Neural crest cell (in vitro differentiated cells): Measurements from ENCODE around the gene SYCN. TPM values are rescaled to one million over a fixed set of nuclear protein-coding genes. Genes with fewer than 3 reads are reported as not detected.

Source experiments
- DNase-seq: peaks from one replicate; pipeline ENCODE4 v3.0.0; 2021; ENCODE audit warnings: low read depth, mixed read lengths, low spot score
- H3K27ac Mint-ChIP-seq: one replicate; pipeline ENCODE4 v1.8.0; 2021; ENCODE audit warnings: mild to moderate bottlenecking, mixed read lengths; ENCODE audit not compliant: unreplicated experiment
- H3K27me3 Mint-ChIP-seq: 2 replicates; pipeline ENCODE4 v1.8.0; 2021; ENCODE audit warnings: low read depth, mild to moderate bottlenecking, mixed read lengths
- H3K36me3 Mint-ChIP-seq: 2 replicates; pipeline ENCODE4 v1.8.0; 2021; ENCODE audit warnings: low read depth, mild to moderate bottlenecking, mixed read lengths
- H3K4me1 Mint-ChIP-seq: 2 replicates; pipeline ENCODE4 v1.8.0; 2021; ENCODE audit warnings: mixed read lengths
- H3K4me3 Mint-ChIP-seq: one replicate; pipeline ENCODE4 v1.8.0; 2021; ENCODE audit warnings: mild to moderate bottlenecking, mixed read lengths
- H3K9me3 Mint-ChIP-seq: 2 replicates; pipeline ENCODE4 v1.8.0; 2021; ENCODE audit warnings: mixed read lengths
- total RNA-seq: library from RNA; stranded (reverse); gene quantifications from 2 replicates; pipeline ENCODE4 v1.2.1, GENCODE V29; 2021
- TF ChIP-seq, protein P1 (sequence below): fragments of 200-600 bp; sonication (generic); conservative IDR thresholded peaks from 2 replicates; pipeline ENCODE4 v1.5.0; 2021; ENCODE audit warnings: antibody characterized with exemption, mild to moderate bottlenecking

The SYCN gene
- total RNA-seq, 1 donor from 2014 or later = not detected

DNA sequence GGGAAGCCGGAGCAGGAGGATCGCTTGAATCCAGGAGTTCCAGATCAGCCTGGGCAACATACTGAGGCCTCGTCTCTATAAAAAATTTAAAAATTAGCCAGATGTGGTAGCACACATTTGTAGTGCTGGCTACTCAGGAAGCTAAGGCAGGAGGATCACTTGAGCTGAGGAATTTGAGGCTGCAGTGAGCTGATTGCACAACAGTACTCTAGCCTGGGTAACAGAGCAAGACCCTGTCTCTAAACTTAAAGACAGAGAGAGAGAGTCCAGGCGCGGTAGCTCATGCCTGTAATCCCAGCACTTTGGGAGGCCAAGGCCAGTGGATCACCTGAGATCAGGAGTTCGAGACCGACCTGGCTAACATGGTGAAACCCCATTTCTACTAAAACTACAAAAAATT, 36.4 kb upstream of the SYCN start:
- DNase-seq = no peak
- TF ChIP-seq, protein P1, sequence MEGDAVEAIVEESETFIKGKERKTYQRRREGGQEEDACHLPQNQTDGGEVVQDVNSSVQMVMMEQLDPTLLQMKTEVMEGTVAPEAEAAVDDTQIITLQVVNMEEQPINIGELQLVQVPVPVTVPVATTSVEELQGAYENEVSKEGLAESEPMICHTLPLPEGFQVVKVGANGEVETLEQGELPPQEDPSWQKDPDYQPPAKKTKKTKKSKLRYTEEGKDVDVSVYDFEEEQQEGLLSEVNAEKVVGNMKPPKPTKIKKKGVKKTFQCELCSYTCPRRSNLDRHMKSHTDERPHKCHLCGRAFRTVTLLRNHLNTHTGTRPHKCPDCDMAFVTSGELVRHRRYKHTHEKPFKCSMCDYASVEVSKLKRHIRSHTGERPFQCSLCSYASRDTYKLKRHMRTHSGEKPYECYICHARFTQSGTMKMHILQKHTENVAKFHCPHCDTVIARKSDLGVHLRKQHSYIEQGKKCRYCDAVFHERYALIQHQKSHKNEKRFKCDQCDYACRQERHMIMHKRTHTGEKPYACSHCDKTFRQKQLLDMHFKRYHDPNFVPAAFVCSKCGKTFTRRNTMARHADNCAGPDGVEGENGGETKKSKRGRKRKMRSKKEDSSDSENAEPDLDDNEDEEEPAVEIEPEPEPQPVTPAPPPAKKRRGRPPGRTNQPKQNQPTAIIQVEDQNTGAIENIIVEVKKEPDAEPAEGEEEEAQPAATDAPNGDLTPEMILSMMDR = no peak
- Mint-ChIP-seq H3K36me3 (no peaks in the 10 kb centered on the region), H3K9me3 (no peaks in the 10 kb centered on the region), H3K27me3 (peaks cover 41% of the 10 kb centered on the region), H3K4me3 (no peak overlapping the region), H3K27ac (no peak overlapping the region), H3K4me1 (no peaks in the 10 kb centered on the region)

DNA sequence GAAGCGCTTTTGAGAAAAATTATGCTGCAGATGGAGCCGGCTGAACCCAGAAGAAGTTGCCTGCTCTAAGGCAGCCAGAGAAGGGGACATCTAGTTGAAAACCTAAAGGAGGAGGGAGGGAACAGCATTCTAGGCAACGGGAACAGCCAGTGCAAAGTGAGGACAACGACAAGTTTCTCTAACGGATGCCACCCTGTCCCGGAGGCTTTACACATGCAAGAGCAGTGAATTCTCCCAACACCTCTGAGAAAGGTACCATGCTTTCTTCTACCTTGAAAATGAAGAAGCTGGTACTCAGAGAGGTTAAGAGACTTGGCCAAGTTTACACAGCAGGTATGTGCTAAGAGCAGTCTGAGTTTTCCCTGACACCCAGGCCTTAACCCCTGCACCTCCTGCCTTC, 34.9 kb upstream of the SYCN start:
- H3K4me1 Mint-ChIP-seq = no peaks in the 10 kb centered on the region
- H3K4me3 Mint-ChIP-seq = no peak overlapping the region
- no peaks in the 10 kb centered on the region for H3K9me3 Mint-ChIP-seq
- H3K36me3 Mint-ChIP-seq = no peaks in the 10 kb centered on the region
- peaks cover 43% of the 10 kb centered on the region for H3K27me3 Mint-ChIP-seq
- DNase-seq = no peak
- TF ChIP-seq, protein P1 = no peak
- H3K27ac Mint-ChIP-seq = no peak overlapping the region

DNA sequence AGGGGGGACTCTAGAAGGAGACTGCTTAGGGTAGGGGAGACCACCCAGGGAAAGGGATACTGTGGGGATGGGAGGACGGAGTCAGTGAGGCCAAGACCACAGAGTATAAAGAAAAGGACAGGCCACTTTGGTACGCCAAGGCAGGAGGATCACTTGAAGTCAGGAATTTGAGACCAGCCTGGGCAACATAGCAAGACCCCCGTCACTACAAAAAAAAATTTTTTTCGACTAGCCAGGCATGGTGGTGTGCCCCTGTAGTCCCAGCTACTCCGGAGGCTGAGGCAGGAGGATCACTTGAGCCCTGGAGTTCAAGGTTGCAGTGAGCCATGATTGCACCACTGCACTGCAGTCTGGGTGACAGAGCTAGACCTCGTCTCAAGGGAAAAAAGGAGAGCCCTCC, 34.1 kb upstream of the SYCN start:
- H3K36me3 Mint-ChIP-seq = no peaks in the 10 kb centered on the region
- H3K27ac Mint-ChIP-seq = no peak overlapping the region
- H3K4me1 Mint-ChIP-seq = no peaks in the 10 kb centered on the region
- H3K4me3 Mint-ChIP-seq = no peak overlapping the region
- H3K27me3 Mint-ChIP-seq = peaks cover 45% of the 10 kb centered on the region
- TF ChIP-seq, protein P1 = no peak
- DNase-seq = no peak
- no peaks in the 10 kb centered on the region for H3K9me3 Mint-ChIP-seq

DNA sequence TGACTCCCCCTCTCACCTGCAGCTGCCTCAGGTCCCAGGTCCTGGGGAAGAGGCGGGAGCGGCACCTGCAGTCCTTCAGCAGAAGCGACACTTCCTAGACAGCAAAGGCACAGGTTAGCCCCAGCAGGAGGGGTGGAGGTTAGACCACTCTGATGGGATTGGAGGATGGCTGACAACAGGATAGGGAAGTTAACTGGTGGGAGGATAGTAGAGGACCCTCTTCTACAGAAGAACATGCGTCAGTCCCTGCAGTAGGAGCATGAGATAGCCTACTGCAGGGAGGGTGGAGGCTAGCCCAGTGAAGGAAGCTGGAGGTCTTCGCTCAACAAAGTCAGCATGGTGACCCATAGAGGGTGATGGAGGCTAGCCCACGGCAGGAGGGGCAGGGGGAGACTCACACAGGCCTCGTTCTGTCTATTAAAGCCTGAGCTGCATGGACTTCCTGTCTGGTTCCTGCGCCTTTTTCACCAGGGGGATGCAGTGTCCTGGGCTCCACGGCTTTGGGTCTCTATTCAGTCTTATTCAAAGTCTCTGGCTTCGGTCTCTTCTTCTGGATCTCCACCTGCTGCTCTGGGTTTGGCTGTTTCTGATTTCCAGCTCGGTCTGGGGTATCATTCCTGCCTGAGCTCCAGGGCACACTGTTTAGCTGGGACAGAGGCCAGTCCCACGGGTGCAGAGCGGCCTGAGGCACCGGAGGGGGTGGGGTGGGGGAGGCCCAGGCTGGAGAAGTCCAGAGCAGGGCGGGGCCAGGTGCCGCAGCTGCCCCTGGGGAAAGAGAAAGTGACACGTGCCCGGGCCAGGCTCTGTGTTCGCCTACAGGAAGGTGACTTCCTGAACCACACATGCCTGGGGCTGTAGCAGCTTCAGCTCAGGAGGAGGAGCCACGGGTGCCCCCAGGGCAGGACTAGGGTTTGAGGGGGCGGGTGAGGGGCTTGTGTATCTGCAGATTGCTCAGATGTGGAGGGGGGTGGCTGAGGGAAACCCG, 33.4 kb upstream of the SYCN start:
- Mint-ChIP-seq H3K27me3 (peaks cover 50% of the 10 kb centered on the region), H3K4me1 (no peaks in the 10 kb centered on the region), H3K27ac (peak overlapping the region; percentile 89), H3K4me3 (no peak overlapping the region), H3K36me3 (no peaks in the 10 kb centered on the region), H3K9me3 (no peaks in the 10 kb centered on the region)
- TF ChIP-seq, protein P1 = no peak
- DNase-seq = no peak

DNA sequence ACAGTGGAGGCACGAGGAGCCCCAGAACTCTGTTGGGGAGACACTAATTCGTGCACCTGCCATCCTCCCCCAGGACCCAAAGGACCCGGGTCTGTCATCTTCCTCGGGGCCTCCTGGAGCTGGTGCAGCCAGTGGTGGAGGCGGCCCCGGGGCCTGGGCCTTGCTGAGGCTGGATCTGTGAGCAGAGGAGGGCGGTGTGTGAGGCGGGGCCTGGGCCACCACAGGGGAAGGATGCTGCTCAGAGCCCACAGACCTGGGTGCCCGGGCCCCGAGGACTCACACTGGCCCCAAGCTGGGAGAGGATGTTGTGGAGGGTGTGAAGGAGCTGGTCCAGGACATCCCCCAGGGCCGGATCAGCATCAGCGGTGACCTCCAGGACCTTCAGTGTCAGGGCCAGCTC, 32.5 kb upstream of the SYCN start:
- DNase-seq = no peak
- Mint-ChIP-seq H3K4me3 (no peak overlapping the region), H3K4me1 (no peaks in the 10 kb centered on the region), H3K27ac (no peak overlapping the region), H3K27me3 (peaks cover 53% of the 10 kb centered on the region), H3K36me3 (no peaks in the 10 kb centered on the region), H3K9me3 (no peaks in the 10 kb centered on the region)
- TF ChIP-seq, protein P1 = no peak
